Posterior vena cava (tissue), 2 donors: Measurements from ENCODE around the gene SORCS2. TPM values are rescaled to one million over a fixed set of nuclear protein-coding genes. Genes with fewer than 3 reads are reported as not detected.

Experiments
- DNase-seq: peaks from one replicate; pipeline ENCODE4 v3.0.0-alpha.2; 2020; ENCODE audit warnings: low spot score
- intact Hi-C, 2 donors: fragments of 100-400 bp; cut with DNase I; formaldehyde crosslinking; loops; one replicate each; pipeline versions ENCODE4 v1.14.1 to v1.14.2; 2022 to 2023
- total RNA-seq, 2 donors: library from RNA; stranded (reverse); fragmentation: NEBNext Ultra II Directional; extraction: Animal tissue kit (Norgen Biotek cat#: 25700); gene quantifications; one replicate each; pipeline ENCODE4 v1.2.1, GENCODE V29; 2021
- donor health status: DM: yes; HTN: yes; CAD: no.
- donor health status: DM: yes; HTN: yes; CAD: no.

Gene SORCS2
- total RNA-seq, 2 donors from 2014 or later: 5.0 to 11.9 TPM

DNA sequence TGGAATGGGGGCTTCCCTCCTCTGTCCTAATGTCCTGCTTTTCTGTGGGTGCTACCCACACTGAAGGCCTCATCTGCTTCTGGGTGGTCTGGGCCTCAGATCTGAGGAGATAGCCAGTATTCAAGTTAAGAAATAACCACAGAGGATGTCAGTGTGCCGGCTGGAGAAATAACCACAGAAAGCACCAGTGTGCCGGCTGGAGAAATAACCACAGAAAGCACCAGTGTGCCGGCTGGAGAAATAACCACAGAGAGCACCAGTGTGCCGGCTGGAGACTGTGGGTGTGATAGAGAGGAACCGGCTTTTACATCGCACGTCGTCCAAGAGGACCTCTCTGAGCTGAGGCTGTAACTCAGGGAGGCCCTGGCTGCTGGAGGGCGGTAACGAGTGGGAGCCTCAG is 308.1 kb downstream of the SORCS2 start:
- DNase-seq: no peak
- intact Hi-C loops: no loop called here

DNA sequence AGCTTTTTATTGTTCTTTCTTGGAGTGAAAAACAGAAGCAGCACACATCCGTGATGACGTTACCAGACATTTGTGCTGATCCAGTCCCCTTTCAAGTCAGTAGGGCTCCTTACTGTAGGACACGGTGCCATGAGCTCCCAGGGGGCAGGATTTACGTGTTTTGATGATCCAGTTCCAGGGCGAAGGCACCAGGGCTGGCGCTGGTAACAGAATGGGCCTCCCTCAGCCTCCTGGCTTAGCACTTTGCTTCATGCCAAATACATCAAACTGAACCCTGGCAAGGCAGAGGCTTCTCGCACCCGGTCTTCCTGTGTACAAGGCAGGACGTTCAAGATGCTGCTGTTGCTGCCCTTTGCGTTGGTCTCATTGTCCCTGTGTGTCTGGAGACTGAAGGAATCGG is 309.0 kb downstream of the SORCS2 start:
- DNase-seq: no peak
- intact Hi-C loops: no loop called here

- intact Hi-C loops: no loop called here
- no peak for DNase-seq
Measured at GRCh38 chr4:7501873-7502272, 309.5 kb downstream of the SORCS2 start.

- no peak for DNase-seq
- intact Hi-C loops: no loop called here
Measured at GRCh38 chr4:7503559-7504249, 311.4 kb downstream of the SORCS2 start.

- intact Hi-C loops: no loop called here
- DNase-seq: no peak
Measured at GRCh38 chr4:7505116-7505900, 313.0 kb downstream of the SORCS2 start.

- intact Hi-C loops: loop anchor here in 1 of 2 donors (1.0 kb wide), 1 partner anchor 22 kb away; no protein-coding TSS in a partner anchor
- no peak for DNase-seq
Measured at GRCh38 chr4:7506119-7506518, 313.8 kb downstream of the SORCS2 start.

GRCh38 chr4:7506572-7506971 is 314.2 kb downstream of the SORCS2 start:
- no peak for DNase-seq
- intact Hi-C loops: loop anchor here in 1 of 2 donors (1.0 kb wide), 1 partner anchor 22 kb away; no protein-coding TSS in a partner anchor

- intact Hi-C loops: no loop called here
- no peak for DNase-seq
Measured at GRCh38 chr4:7507381-7507780, 315.0 kb downstream of the SORCS2 start.

GRCh38 chr4:7510066-7510465 is 317.7 kb downstream of the SORCS2 start:
- intact Hi-C loops: no loop called here
- no peak for DNase-seq

DNA sequence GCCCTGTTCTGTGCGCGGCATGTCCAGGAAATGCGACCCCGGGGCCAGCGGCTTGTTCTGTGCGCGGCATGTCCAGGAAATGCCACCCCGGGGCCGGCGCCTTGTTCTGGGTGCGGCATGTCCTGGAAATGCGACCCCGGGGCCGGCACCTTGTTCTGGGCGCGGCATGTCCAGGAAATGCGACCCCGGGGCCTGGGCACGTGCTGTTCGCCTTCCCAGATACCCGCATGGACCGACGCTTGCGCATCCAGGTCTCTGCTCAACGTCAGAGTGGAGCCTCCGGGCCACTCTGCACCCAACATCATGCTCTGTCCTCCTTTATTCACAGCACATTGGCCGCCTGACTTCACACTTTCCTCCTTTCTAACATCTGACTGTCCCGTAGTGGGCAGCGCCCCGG is 318.2 kb downstream of the SORCS2 start:
- intact Hi-C loops: no loop called here
- no peak for DNase-seq

GRCh38 chr4:7511525-7511924 is 319.2 kb downstream of the SORCS2 start:
- DNase-seq: no peak
- intact Hi-C loops: loop anchor here in 1 of 2 donors (1.0 kb wide), 1 partner anchor 16 kb away; no protein-coding TSS in a partner anchor

DNA sequence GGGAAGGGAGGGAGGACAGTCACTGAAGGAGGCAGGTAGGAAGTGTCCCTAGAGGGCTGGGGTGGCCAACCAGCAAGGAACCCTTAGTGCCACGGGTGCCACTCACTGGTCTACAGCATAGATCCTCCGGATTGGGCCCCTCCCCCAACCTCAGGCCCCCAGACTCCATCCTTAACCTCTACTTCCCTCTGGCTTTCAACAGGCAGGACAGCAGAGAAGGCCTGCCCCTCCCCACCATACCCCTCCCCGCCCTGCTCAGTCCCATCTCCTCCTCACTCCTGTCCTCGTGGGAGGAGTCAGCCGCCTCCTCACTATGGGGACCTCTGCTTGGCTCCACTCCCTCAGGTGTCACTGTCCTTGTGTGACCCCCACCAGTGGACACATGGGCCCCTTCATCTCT is 320.1 kb downstream of the SORCS2 start:
- intact Hi-C loops: no loop called here
- no peak for DNase-seq

DNA sequence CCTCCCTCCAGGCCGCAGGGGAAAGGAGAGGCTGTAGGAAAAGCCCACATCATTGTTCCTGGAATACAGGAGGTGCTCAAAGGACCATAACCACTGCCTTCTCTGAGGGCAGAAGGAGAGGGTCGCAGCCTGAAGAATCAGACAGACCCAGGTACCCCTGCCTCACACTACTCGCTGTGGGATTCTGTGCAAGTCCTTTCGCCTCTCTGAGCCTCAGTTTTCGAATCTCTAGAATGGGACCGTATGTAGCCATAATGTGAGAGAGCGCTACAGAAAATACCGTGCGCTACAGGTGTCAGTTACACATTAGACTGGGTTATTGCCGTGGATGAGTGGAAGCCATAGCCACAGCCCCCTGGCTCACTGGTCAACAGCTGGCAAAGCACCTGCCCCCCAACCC is 320.6 kb downstream of the SORCS2 start:
- intact Hi-C loops: no loop called here
- DNase-seq: no peak

- intact Hi-C loops: no loop called here
- DNase-seq: no peak
Measured at GRCh38 chr4:7513671-7514070, 321.3 kb downstream of the SORCS2 start.

- no peak for DNase-seq
- intact Hi-C loops: no loop called here
Measured at GRCh38 chr4:7514281-7514680, 321.9 kb downstream of the SORCS2 start.

DNA sequence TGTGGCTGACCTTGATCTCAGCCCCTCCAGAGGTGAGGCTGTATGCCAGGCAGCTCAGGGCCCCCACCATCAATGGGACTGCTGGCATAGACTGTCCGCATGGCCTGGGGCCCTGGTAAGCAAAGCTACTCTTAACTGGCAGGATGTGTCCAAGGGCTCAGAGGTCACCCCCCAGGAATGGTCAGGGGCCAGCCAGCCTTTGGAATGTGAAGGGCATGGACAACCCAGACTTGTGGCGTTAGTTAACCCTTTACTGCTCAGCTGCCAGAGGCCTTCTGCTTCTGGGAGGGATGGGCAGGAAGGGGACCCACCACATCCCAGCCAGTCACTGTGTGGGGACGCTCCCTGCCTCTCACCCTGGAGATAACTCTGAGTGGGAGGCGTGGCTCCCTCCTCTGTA is 322.5 kb downstream of the SORCS2 start:
- intact Hi-C loops: no loop called here
- no peak for DNase-seq

- no peak for DNase-seq
- intact Hi-C loops: no loop called here
Measured at GRCh38 chr4:7515390-7515902, 323.1 kb downstream of the SORCS2 start.

GRCh38 chr4:7516096-7516772 is 323.9 kb downstream of the SORCS2 start:
- DNase-seq: no peak
- intact Hi-C loops: no loop called here

DNA sequence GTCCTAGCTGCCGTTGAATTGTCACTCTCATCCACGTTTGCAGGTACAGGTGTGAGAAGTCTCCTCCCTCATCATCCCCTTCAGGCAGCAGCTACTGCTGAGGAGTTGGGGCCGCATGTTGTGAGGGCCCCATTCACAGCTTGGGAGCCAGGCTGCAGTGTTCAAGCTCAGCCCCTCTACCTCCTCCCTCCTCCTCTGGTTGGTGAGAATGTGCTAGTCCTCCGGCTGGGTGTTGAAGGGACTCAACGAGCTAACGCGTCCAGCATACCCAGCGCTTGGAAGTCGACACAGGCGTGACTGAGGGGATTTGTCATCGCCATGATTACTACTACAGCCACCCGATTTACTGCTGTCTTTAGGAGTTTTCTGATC is 324.4 kb downstream of the SORCS2 start:
- intact Hi-C loops: no loop called here
- DNase-seq: no peak
